Keratinocyte (primary cell): Measurements from ENCODE around the gene ANKFN1. TPM values are rescaled to one million over a fixed set of nuclear protein-coding genes. Genes with fewer than 3 reads are reported as not detected.

Source experiments
- DNase-seq: peaks from one replicate; pipeline ENCODE4 v3.0.0-alpha.2; 2011; ENCODE audit warnings: low read depth, missing footprints, low spot score
- FAIRE-seq: peaks from 2 replicates; lab custom pipeline; 2011; peaks lifted over from hg19 to GRCh38; lab: Jason Lieb, UNC
- H2AFZ ChIP-seq: 2 replicates; pipeline ENCODE4 v1.6.0; 2012; ENCODE audit warnings: low read length, control low read depth, inconsistent platforms; ENCODE audit not compliant: control insufficient read depth
- H3K27ac ChIP-seq: 2 replicates; pipeline ENCODE4 v1.5.1; 2011; ENCODE audit warnings: low read length; ENCODE audit not compliant: control insufficient read depth, insufficient read depth
- H3K27me3 ChIP-seq: 3 replicates; pipeline ENCODE4 v1.6.0; 2011; ENCODE audit warnings: low read length; ENCODE audit not compliant: control insufficient read depth, insufficient read depth; ENCODE audit errors: extremely low read depth
- H3K36me3 ChIP-seq, 2 experiments: 2 replicates in 1 of 2; 3 replicates in 1 of 2; pipeline ENCODE4 v1.5.1; 2011; ENCODE audit warnings: low read length in 2 of 2, mild to moderate bottlenecking in 1 of 2; ENCODE audit not compliant: control insufficient read depth in 2 of 2, insufficient read depth in 2 of 2; ENCODE audit errors: extremely low read depth in 1 of 2
- H3K4me1 ChIP-seq: 3 replicates; pipeline ENCODE4 v1.5.1; 2011; ENCODE audit warnings: low read length; ENCODE audit not compliant: control insufficient read depth, insufficient read depth; ENCODE audit errors: extremely low read depth
- H3K4me2 ChIP-seq: 3 replicates; pipeline ENCODE4 v1.6.0; 2011; ENCODE audit warnings: low read depth, low read length; ENCODE audit not compliant: control insufficient read depth, insufficient read depth; ENCODE audit errors: extremely low read depth
- H3K4me3 ChIP-seq, 3 experiments: fragments of 200-600 bp in 1 of 3; sonication (generic) in 1 of 3; 2 replicates in 2 of 3; 3 replicates in 1 of 3; pipeline ENCODE4 v1.5.1; 2011 to 2016; ENCODE audit warnings: low read length in 3 of 3, mild to moderate bottlenecking in 3 of 3, control low read depth in 2 of 3, inconsistent platforms in 1 of 3, low read depth in 1 of 3, mixed read lengths in 1 of 3, mixed run types in 1 of 3, moderate library complexity in 1 of 3; ENCODE audit not compliant: control insufficient read depth in 2 of 3, insufficient read depth in 2 of 3; ENCODE audit errors: extremely low read depth in 1 of 3
- H3K79me2 ChIP-seq: 2 replicates; pipeline ENCODE4 v1.6.0; 2012; ENCODE audit warnings: low read length; ENCODE audit not compliant: control insufficient read depth, insufficient read depth
- H3K9ac ChIP-seq: 3 replicates; pipeline ENCODE4 v1.6.0; 2011; ENCODE audit warnings: low read length; ENCODE audit not compliant: control insufficient read depth, insufficient read depth; ENCODE audit errors: extremely low read depth
- H3K9me1 ChIP-seq: 3 replicates; pipeline ENCODE4 v1.6.0; 2011; ENCODE audit warnings: low read length; ENCODE audit not compliant: control insufficient read depth, insufficient read depth; ENCODE audit errors: extremely low read depth
- H3K9me3 ChIP-seq: 2 replicates; pipeline ENCODE4 v1.5.1; 2012; ENCODE audit warnings: low read depth, low read length; ENCODE audit not compliant: control insufficient read depth
- H4K20me1 ChIP-seq: 3 replicates; pipeline ENCODE4 v1.6.0; 2011; ENCODE audit warnings: low read length; ENCODE audit not compliant: control insufficient read depth, insufficient read depth; ENCODE audit errors: extremely low read depth
- EZH2 ChIP-seq: IDR thresholded peaks from one replicate; pipeline ENCODE4 v1.6.1; 2012; ENCODE audit warnings: inconsistent platforms, mild to moderate bottlenecking, low read length, moderate library complexity
- dilution Hi-C: fragments of 300-500 bp; cut with MboI; formaldehyde crosslinking; loops from one replicate; pipeline ENCODE4 v1.7.0; 2020; ENCODE audit warnings: low sequenced_read_pairs; ENCODE audit not compliant: extremely low pct_ligation_motif_present
- polyA plus RNA-seq, 5 experiments: library from polyadenylated mRNA; depleted of rRNA in 3 of 5; stranded (reverse) in 3 of 5; stranded (forward) in 1 of 5; unstranded in 1 of 5; fragments of >200 nt; gene quantifications; 1 replicate in 1 of 5; 2 replicates in 3 of 5; 3 replicates in 1 of 5; pipeline versions ENCODE4 v1.2.1 to v1.2.3, GENCODE V29; 2011 to 2012; ENCODE audit warnings: missing spikeins in 2 of 5, low read depth in 1 of 5, low replicate concordance in 1 of 5
- TF ChIP-seq, protein P1 (sequence below), 3 experiments: IDR thresholded peaks in 1 of 3; conservative IDR thresholded peaks in 1 of 3; optimal IDR thresholded peaks in 1 of 3; 2 replicates in 2 of 3; 3 replicates in 1 of 3; pipeline versions ENCODE3 to v1.5.1; 2011; ENCODE audit warnings: low read length in 3 of 3, mild to moderate bottlenecking in 3 of 3, moderate library complexity in 2 of 3, control low read depth in 1 of 3, inconsistent platforms in 1 of 3; ENCODE audit not compliant: insufficient read depth in 2 of 3; ENCODE audit errors: extremely low read depth in 1 of 3

ANKFN1 gene
- polyA plus RNA-seq, 1 donor (not counting 4 experiments of a cell fraction or from before 2014, with no cell fraction given) = 0.12 TPM

DNA sequence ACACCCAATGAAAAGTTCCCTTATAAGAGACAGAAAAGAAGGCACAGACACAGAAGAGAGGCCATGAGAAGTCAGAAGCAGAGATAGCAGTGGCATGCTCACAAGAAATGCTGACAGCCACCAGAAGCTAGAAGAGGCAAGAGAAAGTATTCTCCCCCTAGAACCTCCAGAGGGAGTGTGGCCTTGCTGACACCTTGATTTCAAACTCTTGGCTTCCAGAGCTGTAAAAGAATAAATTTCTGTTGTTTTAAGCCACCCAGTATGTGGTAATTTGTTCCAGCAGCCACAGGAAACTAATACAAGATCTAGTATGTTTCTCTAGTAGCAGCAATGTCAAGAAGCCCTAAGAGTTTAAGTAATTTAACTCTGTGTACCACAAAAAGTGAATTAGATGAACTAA lies 353.1 kb downstream of the ANKFN1 start:
- Histone ChIP-seq H2AFZ (no peak overlapping the region), H3K9me3 (no peaks in the 10 kb centered on the region), H3K36me3 (no peaks in the 10 kb centered on the region), H3K4me3 (no peak overlapping the region), H3K79me2 (no peaks in the 10 kb centered on the region), H3K4me1 (no peaks in the 10 kb centered on the region), H3K9me1 (no peaks in the 10 kb centered on the region), H3K9ac (no peak overlapping the region), H4K20me1 (no peaks in the 10 kb centered on the region), H3K4me2 (no peak overlapping the region), H3K27ac (no peak overlapping the region), H3K27me3 (no peaks in the 10 kb centered on the region)
- TF ChIP-seq EZH2 = no peak
- TF ChIP-seq, protein P1, sequence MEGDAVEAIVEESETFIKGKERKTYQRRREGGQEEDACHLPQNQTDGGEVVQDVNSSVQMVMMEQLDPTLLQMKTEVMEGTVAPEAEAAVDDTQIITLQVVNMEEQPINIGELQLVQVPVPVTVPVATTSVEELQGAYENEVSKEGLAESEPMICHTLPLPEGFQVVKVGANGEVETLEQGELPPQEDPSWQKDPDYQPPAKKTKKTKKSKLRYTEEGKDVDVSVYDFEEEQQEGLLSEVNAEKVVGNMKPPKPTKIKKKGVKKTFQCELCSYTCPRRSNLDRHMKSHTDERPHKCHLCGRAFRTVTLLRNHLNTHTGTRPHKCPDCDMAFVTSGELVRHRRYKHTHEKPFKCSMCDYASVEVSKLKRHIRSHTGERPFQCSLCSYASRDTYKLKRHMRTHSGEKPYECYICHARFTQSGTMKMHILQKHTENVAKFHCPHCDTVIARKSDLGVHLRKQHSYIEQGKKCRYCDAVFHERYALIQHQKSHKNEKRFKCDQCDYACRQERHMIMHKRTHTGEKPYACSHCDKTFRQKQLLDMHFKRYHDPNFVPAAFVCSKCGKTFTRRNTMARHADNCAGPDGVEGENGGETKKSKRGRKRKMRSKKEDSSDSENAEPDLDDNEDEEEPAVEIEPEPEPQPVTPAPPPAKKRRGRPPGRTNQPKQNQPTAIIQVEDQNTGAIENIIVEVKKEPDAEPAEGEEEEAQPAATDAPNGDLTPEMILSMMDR (optimal IDR thresholded peaks at IDR 0.05 in 1 of 3, IDR thresholded peaks at IDR 0.05 in 1 of 3, conservative IDR thresholded peaks at IDR 0.05 in 1 of 3; ENCODE audit: extremely low read depth in 1 of 3, insufficient read depth in 2 of 3, low read length in 3 of 3) = no peak
- no peak for FAIRE-seq
- DNase-seq = no peak
- dilution Hi-C loops = no loop called here

DNA sequence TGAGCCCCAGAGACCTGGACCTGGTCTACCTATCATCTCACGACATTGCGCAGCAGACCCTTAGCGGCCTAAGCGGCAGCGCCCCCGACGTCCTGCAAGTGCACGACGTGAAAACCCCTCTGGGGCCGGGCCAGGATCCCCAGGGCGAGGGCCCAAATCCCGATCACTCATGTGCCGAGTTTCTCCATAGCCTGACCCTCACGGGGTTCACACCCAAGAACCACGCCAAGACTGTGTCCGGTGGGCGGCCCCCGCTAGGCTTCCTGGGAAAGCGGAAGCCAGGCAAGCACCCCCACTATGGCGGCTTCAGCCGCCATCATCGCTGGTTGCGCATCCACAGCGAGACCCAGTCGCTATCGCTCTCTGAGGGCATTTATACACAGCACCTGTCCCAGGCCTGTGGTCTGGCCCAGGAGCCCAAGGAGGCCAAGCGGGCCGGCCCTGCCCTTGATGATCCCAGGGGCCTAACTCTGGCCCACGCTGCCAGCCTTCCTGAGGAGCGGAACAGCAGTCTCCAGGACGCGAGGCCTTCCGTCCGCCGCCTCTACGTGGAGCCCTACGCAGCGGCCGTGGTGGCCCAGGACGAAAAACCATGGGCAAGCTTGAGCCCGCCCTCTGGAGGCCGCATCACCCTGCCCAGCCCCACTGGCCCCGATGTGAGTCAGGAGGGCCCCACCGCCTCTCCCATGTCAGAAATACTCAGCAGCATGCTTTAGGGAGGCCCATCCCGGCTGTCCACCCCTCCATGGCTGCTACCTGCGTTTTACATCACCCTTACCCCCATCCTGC lies 357.5 kb downstream of the ANKFN1 start:
- no peak for TF ChIP-seq EZH2
- TF ChIP-seq, protein P1 (optimal IDR thresholded peaks at IDR 0.05 in 1 of 3, IDR thresholded peaks at IDR 0.05 in 1 of 3, conservative IDR thresholded peaks at IDR 0.05 in 1 of 3; ENCODE audit: extremely low read depth in 1 of 3, insufficient read depth in 2 of 3, low read length in 3 of 3) = no peak
- dilution Hi-C loops = no loop called here
- no peak overlapping the region for H2AFZ ChIP-seq
- no peaks in the 10 kb centered on the region for H3K9me1 ChIP-seq
- H3K4me2 ChIP-seq = no peak overlapping the region
- H3K79me2 ChIP-seq = no peaks in the 10 kb centered on the region
- DNase-seq (no peak), FAIRE-seq (no peak)
- no peaks in the 10 kb centered on the region for H4K20me1 ChIP-seq
- H3K4me1 ChIP-seq = no peaks in the 10 kb centered on the region
- no peak overlapping the region for H3K27ac ChIP-seq
- no peak overlapping the region for H3K9ac ChIP-seq
- H3K36me3 ChIP-seq = no peaks in the 10 kb centered on the region
- no peak overlapping the region for H3K4me3 ChIP-seq
- no peaks in the 10 kb centered on the region for H3K9me3 ChIP-seq
- no peaks in the 10 kb centered on the region for H3K27me3 ChIP-seq
